SU-DHL-6 (cell line): ENCODE data around the gene ZNF181.

Experiments used
- CTCF ChIP-seq: fragments of 200-600 bp; sonication (generic); IDR thresholded peaks from one replicate; pipeline ENCODE4 v1.5.1; 2017; ENCODE audit warnings: antibody characterized with exemption, mild to moderate bottlenecking, low read length, moderate library complexity; ENCODE audit not compliant: insufficient read depth, poor library complexity, severe bottlenecking
- EZH2phosphoT487 ChIP-seq: fragments of 200-600 bp; sonication (generic), shearing (Covaris generic); conservative IDR thresholded peaks from 2 replicates; pipeline ENCODE4 v1.6.1; 2018; ENCODE audit warnings: mild to moderate bottlenecking, antibody characterized with exemption, low read length, moderate library complexity, mixed read lengths

- TF ChIP-seq CTCF, result no peak
- no peak for TF ChIP-seq EZH2phosphoT487
These were observed 60.3 kb downstream of the ZNF181 start for GRCh38 chr19:34794066-34794960.
